GM21529 (cell line): ENCODE results near the gene LMTK3.

Source experiments
- ATAC-seq: cut with Tn5 transposase; IDR thresholded peaks from one replicate; pipeline ENCODE4 v1.9.1; 2021; ENCODE audit not compliant: unreplicated experiment

The LMTK3 gene

DNA sequence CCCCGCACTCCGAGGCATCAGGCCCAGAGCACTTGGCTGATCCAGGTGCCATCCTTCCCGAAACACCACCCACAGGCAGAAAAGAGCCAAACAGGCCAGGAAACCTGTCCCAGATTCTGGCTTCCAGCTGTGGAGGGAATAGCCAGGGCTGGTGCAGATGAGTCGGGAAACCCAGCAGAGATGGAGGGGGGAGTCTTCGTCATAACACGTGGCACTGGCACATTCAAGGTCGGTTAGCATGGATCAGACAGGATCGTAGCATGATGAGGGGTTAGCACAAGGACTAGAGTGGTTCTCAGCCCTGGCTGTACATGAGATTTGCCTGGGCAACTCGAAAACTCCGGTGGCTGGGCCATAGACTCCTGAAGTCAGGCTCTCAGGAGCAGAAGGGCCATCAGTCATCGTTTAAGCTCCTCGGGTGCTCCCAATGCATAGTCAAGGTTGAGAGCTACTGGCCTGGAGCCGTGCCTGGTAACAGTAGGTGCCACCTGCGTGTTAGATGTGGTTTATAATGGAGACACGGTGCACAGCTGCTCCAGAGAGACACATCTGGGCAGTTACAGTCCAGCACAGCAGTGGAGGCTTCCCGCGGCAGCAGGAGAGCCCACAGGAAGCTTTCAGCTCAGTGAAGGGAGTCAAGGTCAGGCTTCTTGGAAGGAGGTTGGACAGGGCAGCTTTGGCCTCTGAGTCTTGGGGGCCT, 36.1 kb downstream of the LMTK3 start:
- no peak for ATAC-seq

DNA sequence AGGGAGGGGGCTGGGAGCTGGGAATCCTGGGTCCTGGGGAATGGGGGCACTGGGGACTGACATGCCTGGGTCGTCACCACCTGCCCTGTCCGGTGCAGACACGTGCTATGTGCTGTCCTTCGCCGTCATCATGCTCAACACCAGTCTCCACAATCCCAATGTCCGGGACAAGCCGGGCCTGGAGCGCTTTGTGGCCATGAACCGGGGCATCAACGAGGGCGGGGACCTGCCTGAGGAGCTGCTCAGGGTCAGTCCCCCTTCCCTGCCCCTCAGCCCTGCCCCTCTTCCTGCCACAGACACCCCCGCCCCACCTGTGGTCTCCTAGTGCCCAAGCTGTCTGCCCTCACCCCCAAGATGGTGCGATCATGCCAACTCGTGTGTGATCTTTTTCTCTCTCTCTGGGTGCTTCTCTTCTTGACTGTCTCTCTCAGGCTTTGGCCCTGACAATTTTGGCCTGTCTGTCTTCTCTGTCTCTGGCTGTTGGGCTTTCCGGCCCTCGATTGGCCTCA, 37.5 kb downstream of the LMTK3 start:
- ATAC-seq, result no peak

DNA sequence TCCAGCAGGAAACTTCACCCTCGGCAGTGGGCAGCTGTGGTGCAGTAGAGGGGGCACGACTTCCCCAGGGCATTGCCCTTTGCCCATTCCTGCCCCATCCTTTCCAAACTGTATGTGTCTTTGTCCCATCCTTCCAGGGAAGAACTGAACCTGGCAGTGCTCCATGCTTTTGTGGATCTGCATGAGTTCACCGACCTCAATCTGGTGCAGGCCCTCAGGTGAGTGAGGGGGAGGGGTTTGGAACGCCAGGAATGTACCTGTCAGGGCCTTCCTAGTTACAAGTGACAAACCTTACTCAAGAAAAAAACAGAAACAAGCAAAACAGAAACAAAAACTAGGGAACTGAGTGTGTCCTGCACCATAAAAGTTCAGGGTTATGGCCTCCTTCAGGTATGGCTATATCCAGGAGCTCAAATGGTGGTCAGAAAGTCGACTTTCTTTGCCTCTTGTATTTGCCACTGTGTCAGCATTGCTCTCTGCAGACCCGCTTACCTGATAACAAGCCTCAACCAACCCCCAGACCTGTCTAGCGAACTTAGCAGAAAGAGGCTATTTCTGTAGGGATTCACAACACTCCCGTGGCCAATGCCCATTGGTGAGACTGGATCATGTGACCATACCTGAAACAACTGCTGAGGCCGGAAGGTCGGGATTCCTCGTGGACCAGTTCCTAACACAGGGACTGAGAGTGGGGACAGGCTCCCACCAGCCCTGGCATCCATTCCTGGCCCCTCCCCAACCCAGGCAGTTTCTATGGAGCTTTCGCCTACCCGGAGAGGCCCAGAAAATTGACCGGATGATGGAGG, 38.3 kb downstream of the LMTK3 start:
- no peak for ATAC-seq

DNA sequence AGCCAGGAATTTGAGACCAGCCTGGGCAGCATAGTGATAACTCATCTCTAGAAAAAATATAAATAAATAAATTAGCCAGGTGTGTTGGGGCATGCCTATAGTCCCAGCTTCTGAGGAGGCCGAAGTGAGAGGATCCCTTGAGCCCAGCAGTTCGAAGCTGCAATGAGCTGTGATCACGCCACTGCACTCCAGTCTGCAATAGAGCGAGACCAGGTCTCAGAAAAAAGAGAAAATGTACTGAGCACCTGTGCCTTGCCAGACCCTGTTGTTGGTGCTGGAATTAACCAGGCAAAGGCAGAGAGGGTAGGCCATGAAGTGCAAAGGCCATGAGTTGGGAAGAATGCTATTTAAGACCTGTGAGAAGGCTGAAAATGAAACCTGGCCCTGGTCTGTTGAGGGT, 39.8 kb downstream of the LMTK3 start:
- no peak for ATAC-seq

DNA sequence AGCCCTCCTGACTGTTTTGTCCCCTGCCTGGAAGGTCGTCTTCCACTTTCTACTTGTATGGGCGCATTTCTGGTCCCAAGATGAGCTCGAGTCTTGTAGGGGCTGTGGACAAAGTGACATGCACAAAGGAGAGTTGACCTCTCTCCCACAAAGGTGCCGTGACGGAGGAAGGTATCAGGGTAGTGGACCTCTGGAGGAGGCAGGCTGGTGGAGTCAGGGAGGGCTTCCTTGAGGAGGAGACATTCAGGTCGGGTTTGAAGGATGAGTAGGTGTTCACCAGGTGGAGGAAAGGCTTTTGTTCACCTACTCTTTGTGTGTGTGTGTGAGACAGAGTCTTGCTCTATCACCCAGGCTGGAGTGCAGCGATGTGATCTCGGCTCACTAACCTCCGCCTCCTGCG, 40.8 kb downstream of the LMTK3 start:
- no peak for ATAC-seq

DNA sequence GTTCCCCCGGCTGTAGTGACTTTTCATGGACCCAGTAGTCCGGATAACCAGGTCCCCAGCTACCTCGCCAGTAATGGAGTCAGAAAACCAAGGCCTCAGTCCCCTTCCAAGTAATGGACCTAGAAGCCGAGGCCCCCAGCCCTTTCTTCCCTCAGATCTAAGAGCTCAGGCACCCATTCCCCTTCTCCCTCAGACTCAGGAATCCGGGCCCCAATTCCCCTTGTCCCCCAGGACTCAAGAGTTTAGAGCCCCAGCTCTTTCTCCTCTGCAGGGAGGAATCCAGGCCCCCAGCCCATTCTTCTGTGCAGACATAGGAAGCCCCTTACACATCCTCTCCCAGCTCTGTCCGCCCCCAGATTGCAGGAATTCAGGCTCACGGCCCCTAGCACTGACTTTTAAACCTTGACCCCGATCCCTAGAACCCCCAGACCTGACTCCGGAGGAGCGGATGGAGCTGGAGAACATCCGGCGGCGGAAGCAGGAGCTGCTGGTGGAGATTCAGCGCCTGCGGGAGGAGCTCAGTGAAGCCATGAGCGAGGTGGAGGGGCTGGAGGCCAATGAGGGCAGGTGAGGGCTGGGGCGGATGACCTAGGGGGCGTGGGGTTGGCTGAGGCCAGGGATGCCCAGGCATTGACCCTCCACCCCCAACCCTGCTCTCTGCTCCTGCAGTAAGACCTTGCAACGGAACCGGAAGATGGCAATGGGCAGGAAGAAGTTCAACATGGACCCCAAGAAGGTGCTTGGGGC, 41.5 kb downstream of the LMTK3 start:
- no peak for ATAC-seq

DNA sequence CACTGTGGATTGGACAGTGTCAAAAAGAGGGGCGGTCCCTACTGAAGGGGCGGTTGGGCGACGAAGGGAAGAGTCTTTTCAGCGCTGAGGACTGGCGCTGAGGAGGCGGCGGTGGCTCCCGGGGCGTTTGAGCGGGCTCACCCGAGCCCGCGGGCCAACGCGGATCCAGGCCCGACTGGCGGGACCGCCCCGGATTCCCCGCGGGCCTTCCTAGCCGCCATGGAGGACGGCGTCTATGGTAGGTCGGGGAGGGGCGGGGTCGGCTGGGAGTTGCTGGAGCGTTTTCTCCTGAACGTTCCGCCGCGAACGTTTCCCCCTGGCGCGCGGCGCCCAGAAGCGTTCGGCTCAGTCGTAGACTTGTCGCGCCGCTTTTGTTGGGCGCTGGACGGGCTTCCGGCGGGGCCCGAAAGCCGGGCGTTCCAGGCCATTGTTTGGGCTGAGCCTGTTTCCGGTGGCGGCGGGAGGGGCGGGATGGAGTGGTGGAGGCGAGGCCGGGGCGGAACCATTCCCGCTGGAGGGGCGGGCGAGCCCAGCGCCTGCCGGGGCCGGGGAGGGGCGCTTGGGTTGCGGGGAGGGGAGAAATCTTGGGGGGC, 42.2 kb downstream of the LMTK3 start, which contains the start of gene CYTH2:
Gene CYTH2 (plus strand): TSS at position 81 of the 593 bp plus-strand sequence. CDS start 139 bp downstream, at position 220.
- peak; percentile 27 for ATAC-seq

DNA sequence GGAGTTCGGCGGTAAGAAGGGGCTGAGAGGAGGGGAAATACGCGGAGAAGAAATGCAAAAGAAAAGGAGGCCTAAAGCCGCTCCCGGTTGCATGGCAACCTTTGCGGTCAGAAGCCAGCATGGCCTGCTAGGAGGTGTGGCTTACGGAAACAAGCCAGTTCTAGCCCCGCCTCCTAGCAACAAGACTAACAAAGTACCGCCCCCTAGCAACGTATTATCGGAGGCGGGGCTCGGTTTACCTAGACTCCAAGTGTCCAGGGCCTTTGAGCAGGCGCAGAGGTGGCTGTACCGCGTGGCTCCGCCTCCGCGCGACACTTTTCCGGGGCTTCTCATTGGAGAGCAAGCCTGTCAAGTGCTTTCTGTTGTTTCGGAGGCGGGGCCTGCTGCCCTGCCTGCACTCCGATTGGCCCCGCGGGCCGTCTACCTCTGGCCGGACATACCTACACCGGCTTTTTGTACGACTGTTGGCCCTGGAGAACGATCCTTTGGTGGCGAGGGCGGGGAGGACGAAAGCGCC, 42.8 kb downstream of the LMTK3 start:
- peak; percentile 89 for ATAC-seq

DNA sequence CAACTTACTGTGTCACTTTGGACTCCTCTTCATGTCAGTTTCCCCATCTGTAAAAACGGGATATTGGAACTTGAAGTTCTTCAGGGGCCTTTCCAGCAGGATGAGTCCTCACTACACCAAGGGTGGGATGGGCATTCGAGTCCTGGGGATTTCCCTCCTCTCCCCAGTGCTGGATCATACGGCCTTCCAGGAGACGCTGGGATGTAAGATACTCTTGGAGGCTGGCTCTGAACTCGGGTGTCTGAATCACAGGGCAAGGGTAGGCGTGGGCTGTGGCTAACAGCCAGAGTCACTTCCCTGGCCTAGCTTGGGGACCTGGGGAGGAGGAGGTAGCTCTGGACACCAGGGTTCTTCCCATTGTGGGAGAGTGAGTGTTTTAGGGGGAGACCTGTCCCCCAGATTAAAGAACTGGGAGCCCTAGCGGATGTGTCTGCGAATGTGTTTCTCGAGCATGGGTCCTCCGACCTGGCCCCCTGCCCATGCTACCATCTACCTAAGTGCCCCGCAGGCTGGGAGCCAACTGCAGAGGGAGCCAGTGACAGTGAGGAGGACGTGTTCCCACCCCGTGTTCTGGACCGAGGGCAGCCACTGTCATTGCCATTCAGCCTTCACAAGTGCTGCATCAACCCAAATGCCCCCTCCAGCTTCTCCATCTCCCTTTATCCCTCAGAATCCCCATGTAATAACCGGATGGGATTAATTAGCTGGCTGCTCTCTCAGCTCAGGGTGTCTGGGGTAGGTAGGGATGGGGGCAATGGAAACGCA, 44.9 kb downstream of the LMTK3 start:
- ATAC-seq, result no peak

DNA sequence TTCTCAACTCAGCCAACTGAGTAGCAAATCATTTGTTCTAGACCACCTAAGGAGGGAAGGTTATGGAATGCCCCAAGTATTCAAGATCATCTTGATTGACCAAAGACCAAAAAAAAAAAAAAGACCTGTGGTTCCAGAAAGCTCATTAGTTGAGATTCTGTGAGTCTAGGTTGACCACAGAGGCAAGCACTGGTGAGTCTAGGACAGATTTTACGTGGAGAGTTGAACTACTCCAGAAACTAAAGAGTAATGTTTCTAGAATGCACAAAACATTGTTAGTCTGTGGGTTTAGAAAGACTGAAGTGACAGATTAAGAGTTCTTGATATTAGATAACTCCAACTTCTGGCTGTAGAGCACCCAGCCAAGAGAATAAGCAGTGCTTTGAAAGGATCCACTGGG, 46.4 kb downstream of the LMTK3 start:
- no peak for ATAC-seq

DNA sequence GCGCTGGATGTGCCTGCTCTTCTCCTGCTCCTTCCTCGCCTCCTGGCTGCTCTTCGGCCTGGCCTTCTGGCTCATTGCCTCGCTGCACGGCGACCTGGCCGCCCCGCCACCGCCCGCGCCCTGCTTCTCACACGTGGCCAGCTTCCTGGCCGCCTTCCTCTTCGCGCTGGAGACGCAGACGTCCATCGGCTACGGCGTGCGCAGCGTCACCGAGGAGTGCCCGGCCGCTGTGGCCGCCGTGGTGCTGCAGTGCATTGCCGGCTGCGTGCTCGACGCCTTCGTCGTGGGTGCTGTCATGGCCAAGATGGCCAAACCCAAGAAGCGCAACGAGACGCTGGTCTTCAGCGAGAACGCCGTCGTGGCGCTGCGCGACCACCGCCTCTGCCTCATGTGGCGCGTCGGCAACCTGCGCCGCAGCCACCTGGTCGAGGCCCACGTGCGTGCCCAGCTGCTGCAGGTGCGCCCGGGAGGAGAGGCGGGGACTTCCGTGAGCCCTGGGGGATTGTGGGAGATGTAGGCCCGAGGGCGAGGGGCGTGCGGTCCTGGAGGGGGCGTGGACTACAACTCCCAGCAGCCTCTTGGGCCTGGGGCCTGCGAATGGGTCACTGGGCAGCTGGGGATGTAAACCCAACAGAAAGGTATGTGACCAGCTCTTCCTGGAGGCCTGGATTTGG, 49.5 kb downstream of the LMTK3 start:
- ATAC-seq, result no peak

DNA sequence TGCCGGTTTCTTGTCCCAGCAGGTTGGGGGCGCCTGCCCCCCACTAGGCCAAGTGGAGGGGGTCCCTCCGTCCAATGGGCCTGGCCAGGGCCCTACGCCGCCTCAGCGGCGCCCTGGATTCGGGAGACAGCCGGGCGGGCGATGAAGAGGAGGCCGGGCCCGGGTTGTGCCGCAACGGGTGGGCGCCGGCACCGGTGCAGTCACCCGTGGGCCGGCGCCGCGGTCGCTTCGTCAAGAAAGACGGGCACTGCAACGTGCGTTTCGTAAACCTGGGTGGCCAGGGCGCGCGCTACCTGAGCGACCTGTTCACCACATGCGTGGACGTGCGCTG, 50.0 kb downstream of the LMTK3 start:
- no peak for ATAC-seq

DNA sequence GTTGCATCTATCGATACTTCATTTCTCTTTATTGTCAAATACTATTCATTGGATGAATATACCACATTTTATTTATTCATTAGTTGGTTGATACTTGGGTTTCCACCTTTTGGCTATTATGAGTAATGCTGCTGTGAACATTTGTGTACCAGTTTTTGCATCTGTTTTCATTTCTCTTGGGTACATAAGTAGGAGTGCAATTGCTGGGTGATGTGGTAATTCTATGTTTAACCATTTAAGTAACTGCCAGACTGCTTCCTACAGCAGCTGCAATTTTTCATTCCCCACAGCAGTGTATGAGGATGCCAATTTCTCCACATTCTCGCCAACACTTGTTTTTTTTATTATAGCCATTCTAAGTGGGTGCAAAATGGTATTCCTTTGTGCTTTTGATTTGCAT, 53.6 kb downstream of the LMTK3 start:
- no peak for ATAC-seq

DNA sequence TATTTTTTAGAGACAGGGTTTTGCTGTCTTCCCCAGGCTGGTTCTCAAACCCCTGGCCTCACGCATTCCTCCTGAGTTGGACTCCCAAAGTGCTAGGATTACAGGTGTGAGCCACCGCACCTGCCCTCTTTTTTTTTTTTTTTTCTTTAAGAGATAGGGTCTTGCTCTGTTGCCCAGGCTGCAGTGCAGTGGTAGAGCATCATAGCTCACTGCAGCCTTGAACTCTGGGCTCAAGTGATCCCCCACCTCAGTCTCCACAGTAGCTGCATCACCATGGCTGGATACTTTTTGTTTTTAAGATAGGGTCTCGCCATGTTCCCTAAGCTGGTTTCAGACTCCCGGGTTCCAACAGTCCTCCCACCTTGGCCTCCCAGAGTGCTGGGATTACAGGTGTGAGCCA, 54.8 kb downstream of the LMTK3 start:
- ATAC-seq, result no peak

DNA sequence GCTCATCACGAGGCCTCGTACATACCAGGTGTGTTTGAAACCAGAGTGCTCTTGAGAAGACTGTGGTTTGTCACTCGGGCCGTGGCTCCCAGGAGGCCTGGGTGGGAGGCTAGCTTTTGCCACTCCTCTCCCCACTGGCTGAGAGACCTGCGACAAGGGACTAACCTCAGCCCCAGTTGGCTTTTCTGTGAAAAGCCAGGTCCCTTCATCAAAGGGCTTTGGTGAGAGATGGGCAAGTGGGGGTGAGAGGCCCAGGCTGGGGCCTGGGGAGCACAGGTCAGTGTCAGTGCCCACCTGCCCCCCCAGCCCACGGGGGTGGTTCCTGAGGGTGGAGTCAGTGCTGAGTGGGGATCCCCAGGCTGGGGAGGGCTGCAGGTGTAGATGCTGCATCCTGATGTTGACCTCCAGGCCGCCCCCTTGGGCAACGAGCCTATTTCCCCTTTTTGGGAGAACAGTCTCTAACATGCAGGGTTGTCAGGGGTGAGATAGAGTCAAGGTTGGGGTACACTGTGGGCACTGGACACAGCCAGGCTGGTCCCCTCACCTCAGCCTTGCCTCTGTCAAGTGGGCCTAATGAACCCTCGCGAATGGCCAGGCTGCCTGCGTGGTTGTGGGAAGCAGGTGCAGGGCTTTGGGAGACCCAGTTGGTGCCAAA, 55.6 kb downstream of the LMTK3 start:
- no peak for ATAC-seq

DNA sequence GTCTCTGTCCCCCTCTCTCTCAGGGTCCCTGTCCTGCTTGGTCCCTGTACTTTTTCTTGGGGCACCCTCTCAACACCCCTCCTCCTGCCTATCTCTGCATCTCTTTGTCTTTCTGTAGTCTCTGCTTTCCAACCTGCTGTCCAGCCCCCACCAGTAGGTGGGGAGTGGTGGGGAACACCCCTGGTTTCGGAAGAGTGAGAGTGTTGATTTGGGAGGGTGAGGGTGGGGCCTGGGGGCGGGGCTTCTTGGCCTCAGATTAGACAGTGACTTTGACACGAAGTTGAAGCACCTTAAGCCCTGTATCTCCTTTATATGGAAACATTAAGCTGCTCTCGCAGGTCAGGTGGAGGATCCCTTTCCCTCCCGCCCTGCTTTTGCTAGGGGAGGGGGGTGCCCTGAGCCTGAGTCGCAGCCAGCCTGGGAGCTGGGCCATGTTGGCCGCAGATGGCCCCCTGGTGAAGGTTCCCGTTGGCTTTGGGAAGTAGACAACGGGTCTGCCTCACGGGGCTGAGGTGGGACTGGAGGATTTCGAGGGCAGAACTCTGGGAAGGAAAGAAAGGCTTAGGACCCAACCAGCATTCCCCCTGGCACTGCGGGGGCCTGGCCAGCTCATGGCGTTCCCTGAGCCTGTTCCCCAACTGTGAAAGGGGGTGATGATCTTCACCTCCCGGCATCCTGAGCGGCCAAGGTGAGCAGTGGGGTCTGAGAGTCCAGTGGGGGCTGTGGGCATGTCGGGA, 56.3 kb downstream of the LMTK3 start, which contains the start of gene KCNJ14:
Gene KCNJ14 (plus strand): TSS at position 404 of the 737 bp plus-strand sequence. CDS start 6,151 bp downstream, outside the sequence.
- no peak for ATAC-seq

DNA sequence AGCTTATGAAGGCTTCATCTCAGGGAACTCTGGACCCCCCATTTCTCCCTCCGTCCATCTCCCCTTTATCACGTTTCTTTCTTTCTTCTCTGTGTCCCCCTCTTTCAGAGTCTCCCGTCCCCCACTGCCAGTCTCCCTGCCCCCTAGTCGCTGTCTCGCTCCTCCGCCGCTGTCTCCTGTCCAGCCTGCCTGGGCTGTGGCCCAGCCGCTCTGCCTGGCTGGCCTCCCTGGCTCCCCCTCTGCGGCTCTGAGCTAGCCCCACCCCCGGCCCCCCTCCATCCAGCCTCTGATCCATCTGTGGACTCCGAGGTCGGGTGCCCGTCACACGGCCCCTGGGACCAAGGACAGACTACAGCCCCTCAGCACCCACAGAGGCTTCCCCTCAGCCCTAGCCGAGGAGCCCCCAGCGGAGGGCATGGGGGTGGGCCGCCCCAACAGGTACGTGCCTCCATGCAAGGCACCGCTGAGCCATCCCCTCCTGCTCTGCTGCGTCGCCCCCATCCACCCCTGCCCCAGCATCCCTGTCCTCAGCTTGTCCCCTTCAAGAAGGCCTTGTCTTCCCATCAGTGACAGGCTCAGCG, 57.4 kb downstream of the LMTK3 start:
- no peak for ATAC-seq
